Measurements from ENCODE around the gene NT5DC4. TPM values are rescaled to one million over a fixed set of nuclear protein-coding genes. Genes with fewer than 3 reads are reported as not detected.

The NT5DC4 gene
- total and polyA plus RNA-seq, 12 donors: 0.22 to 0.56 (median 0.24) TPM; not detected in 9

GRCh38 chr2:112730791-112731190 is 10.0 kb downstream of the NT5DC4 start:
- TF ChIP-seq POLR2A (IDR thresholded peaks at IDR 0.05) (no peak), CTCF (IDR thresholded peaks at IDR 0.05) (no peak)
- H3K9me3 ChIP-seq (replicated peaks in 1 of 3): no peaks in the 10 kb centered on the region
- no peak overlapping the region for H3K27ac ChIP-seq
- H3K4me1 ChIP-seq (replicated peaks in 1 of 2): peaks cover 0 to 4% of the 10 kb centered on the region in 2 donors
- DNase-seq: no peak
- 80 to 83% (median 81%) methylated on average over 5 of the region's 5 CpGs for WGBS, 4 donors
- intact Hi-C loops (cut with DNase I): no loop called here
- H3K36me3 ChIP-seq (replicated peaks in 1 of 2): no peaks in the 10 kb centered on the region
- no peaks in the 10 kb centered on the region for H3K27me3 ChIP-seq
- no peak overlapping the region for H3K4me3 ChIP-seq

- 72 to 84% (median 79%) methylated on average over 2 of the region's 2 CpGs for WGBS, 4 donors
- no peak for TF ChIP-seq POLR2A (IDR thresholded peaks at IDR 0.05)
- TF ChIP-seq CTCF (IDR thresholded peaks at IDR 0.05): no peak
Measured at GRCh38 chr2:112731479-112731878, 10.7 kb downstream of the NT5DC4 start.

GRCh38 chr2:112733456-112733855 is 12.6 kb downstream of the NT5DC4 start:
- no peak for TF ChIP-seq POLR2A (IDR thresholded peaks at IDR 0.05)
- TF ChIP-seq CTCF (IDR thresholded peaks at IDR 0.05): no peak
- 62 to 67% (median 66%) methylated on average over 3 to 4 of the region's 4 CpGs for WGBS, 4 donors
- Histone ChIP-seq H3K4me1 (replicated peaks in 1 of 2) (peaks cover 0 to 4% of the 10 kb centered on the region in 2 donors), H3K36me3 (replicated peaks in 1 of 2) (no peaks in the 10 kb centered on the region), H3K27ac (no peak overlapping the region), H3K4me3 (no peak overlapping the region), H3K9me3 (replicated peaks in 1 of 3) (no peaks in the 10 kb centered on the region), H3K27me3 (no peaks in the 10 kb centered on the region)
- no peak for DNase-seq
- intact Hi-C loops (cut with DNase I): no loop called here

More at GRCh38 chr2:112731479-112731878, 10.7 kb downstream of the NT5DC4 start:
- Histone ChIP-seq H3K36me3 (replicated peaks in 1 of 2) (no peaks in the 10 kb centered on the region), H3K27ac (no peak overlapping the region), H3K27me3 (no peaks in the 10 kb centered on the region), H3K4me3 (no peak overlapping the region), H3K9me3 (replicated peaks in 1 of 3) (no peaks in the 10 kb centered on the region), H3K4me1 (replicated peaks in 1 of 2) (peaks cover 0 to 4% of the 10 kb centered on the region in 2 donors)
- intact Hi-C loops (cut with DNase I): no loop called here
- DNase-seq: no peak

GRCh38 chr2:112733871-112734270 is 13.1 kb downstream of the NT5DC4 start:
- WGBS, 4 donors: 55 to 67% (median 61%) methylated on average over 1 of the region's 1 CpG
- no peak overlapping the region for H3K4me3 ChIP-seq
- H3K27me3 ChIP-seq: no peaks in the 10 kb centered on the region
- intact Hi-C loops (cut with DNase I): no loop called here
- DNase-seq: no peak
- H3K27ac ChIP-seq: no peak overlapping the region
- TF ChIP-seq POLR2A (IDR thresholded peaks at IDR 0.05) (no peak), CTCF (IDR thresholded peaks at IDR 0.05) (no peak)
- peaks cover 0 to under 1% of the 10 kb centered on the region in 2 donors for H3K4me1 ChIP-seq (replicated peaks in 1 of 2)
- H3K36me3 ChIP-seq (replicated peaks in 1 of 2): no peaks in the 10 kb centered on the region
- no peaks in the 10 kb centered on the region for H3K9me3 ChIP-seq (replicated peaks in 1 of 3)
